Esophagus (tissue), 2 donors: ENCODE results near the gene ELMO1. TPM values are rescaled to one million over a fixed set of nuclear protein-coding genes. Genes with fewer than 3 reads are reported as not detected.

Experiments
- H3K27ac ChIP-seq, 2 donors: one replicate each; pipeline ENCODE4 v1.5.1; 2013; ENCODE audit warnings: low read depth in 2 of 2, mild to moderate bottlenecking in 2 of 2, inconsistent platforms in 1 of 2, low read length in 1 of 2, moderate library complexity in 1 of 2
- H3K27me3 ChIP-seq, 2 donors: one replicate each; pipeline ENCODE4 v1.6.1; 2013; ENCODE audit warnings: low read length in 2 of 2, control low read depth in 1 of 2, mild to moderate bottlenecking in 1 of 2; ENCODE audit not compliant: insufficient read depth in 2 of 2, control insufficient read depth in 1 of 2
- H3K36me3 ChIP-seq, 2 donors: one replicate each; pipeline ENCODE4 v1.6.1; 2013; ENCODE audit warnings: low read length in 1 of 2; ENCODE audit not compliant: control insufficient read depth in 2 of 2, insufficient read depth in 2 of 2
- H3K4me1 ChIP-seq, 2 donors: one replicate each; pipeline ENCODE4 v1.6.1; 2013; ENCODE audit warnings: low read length in 1 of 2; ENCODE audit not compliant: control insufficient read depth in 2 of 2, insufficient read depth in 2 of 2
- H3K4me3 ChIP-seq, 2 donors: one replicate each; pipeline ENCODE4 v1.5.1; 2013; ENCODE audit warnings: low read length in 2 of 2, mild to moderate bottlenecking in 2 of 2, low read depth in 1 of 2, moderate library complexity in 1 of 2
- H3K9me3 ChIP-seq, 2 donors: one replicate each; pipeline ENCODE4 v1.6.1; 2013; ENCODE audit warnings: mild to moderate bottlenecking in 2 of 2, low read depth in 1 of 2, low read length in 1 of 2, moderate library complexity in 1 of 2; ENCODE audit not compliant: control insufficient read depth in 2 of 2, insufficient read depth in 1 of 2
- WGBS, 2 donors: extraction: QIAGEN DNeasy Blood & Tissue Kit; methylation state at CpG; one replicate each; pipeline ENCODE4 v1.1.7; 2013; 5-methylcytosine and 5-hydroxymethylcytosine counted together
- polyA plus RNA-seq, 2 donors: library from polyadenylated mRNA; stranded (reverse); fragments of 200-250 nt; gene quantifications; one replicate each; pipeline ENCODE4 v1.2.3, GENCODE V29; 2013
- donor health status: healthy with polysubstance abuse.
- donor health status: Bipolar disorder and iron deficiency.

Gene ELMO1
- polyA plus RNA-seq, 2 donors: 1.5 to 2.9 TPM

DNA sequence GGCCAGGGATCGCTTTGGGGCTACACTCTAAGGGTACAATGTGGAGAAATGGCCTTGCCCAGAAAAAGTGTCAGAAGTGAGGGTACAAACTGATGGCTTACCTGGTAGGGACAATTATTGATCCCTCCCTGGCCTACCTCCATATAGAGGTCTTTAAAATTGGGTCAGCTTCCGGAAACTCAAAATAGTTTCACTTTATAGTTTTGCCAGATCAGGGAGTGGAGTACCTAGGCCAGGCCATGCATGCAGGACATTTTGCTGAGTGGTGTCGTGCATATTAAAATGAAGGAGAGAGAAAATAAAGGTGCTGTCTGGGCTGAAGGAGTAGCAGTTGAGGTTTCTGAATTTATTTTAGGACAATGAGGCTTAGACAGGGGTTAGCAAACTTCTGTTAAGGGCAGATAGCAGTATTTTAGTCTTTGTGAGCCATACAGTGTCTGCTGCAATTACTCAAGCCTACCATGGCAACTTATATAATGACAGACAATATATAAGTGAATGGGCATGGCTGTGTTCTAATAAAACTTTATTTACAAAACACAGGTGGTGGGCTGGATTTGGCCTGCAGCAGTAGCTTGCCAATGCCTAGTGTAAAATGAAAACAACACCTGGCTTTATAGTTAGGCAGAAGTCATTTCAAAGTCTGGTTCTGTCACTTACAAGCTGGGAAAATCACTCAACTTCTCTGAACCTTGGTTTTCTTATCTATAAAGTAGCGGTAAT lies 547.5 kb downstream of the ELMO1 start:
- Histone ChIP-seq H3K9me3 (no peaks in the 10 kb centered on the region), H3K27ac (no peak overlapping the region), H3K36me3 (no peaks in the 10 kb centered on the region), H3K27me3 (no peaks in the 10 kb centered on the region), H3K4me1 (no peaks in the 10 kb centered on the region), H3K4me3 (no peak overlapping the region)
- 93 to 98% methylated on average over 4 of the region's 4 CpGs for WGBS, 2 donors

- WGBS, 2 donors: 89 to 94% methylated on average over 5 of the region's 5 CpGs
These were observed 550.5 kb downstream of the ELMO1 start for GRCh38 chr7:36898186-36898585.

GRCh38 chr7:36896956-36897590 lies 551.6 kb downstream of the ELMO1 start:
- H3K9me3 ChIP-seq: peaks cover 0 to 2% of the 10 kb centered on the region in 2 donors
- peaks cover 0 to 3% of the 10 kb centered on the region in 2 donors for H3K4me1 ChIP-seq
- H3K36me3 ChIP-seq: no peaks in the 10 kb centered on the region
- H3K4me3 ChIP-seq: no peak overlapping the region
- no peak overlapping the region for H3K27ac ChIP-seq
- WGBS, 2 donors: 69 to 77% methylated on average over 4 of the region's 4 CpGs
- H3K27me3 ChIP-seq: no peaks in the 10 kb centered on the region

More at GRCh38 chr7:36898186-36898585, 550.5 kb downstream of the ELMO1 start:
- no peak overlapping the region for H3K4me3 ChIP-seq
- no peaks in the 10 kb centered on the region for H3K36me3 ChIP-seq
- H3K4me1 ChIP-seq: peaks cover 0 to 3% of the 10 kb centered on the region in 2 donors
- no peaks in the 10 kb centered on the region for H3K27me3 ChIP-seq
- peaks cover 0 to 2% of the 10 kb centered on the region in 2 donors for H3K9me3 ChIP-seq
- no peak overlapping the region for H3K27ac ChIP-seq

DNA sequence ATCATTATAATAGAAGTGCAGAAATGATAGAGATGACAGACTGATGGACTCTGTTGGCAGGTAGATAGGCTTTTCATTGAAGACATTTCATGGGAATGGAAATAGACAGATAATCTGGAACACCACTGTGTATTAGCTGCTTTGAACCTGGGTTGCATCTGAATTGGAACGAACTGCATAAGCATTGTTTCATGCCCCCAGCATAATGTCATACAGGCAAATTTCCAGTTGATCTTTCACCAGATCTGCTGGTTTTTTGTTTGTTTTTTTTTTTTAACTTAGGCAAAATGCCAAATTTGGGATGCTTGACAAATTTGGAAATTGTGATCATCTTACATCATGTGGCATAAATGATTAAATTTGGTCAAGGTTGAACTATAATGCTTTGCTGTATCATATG lies 552.2 kb downstream of the ELMO1 start:
- peaks cover 0 to 3% of the 10 kb centered on the region in 2 donors for H3K4me1 ChIP-seq
- no peaks in the 10 kb centered on the region for H3K27me3 ChIP-seq
- no peaks in the 10 kb centered on the region for H3K36me3 ChIP-seq
- WGBS, 2 donors: 53 to 83% methylated on average over 1 of the region's 1 CpG
- no peak overlapping the region for H3K27ac ChIP-seq
- no peak overlapping the region for H3K4me3 ChIP-seq
- peaks cover 0 to 2% of the 10 kb centered on the region in 2 donors for H3K9me3 ChIP-seq

DNA sequence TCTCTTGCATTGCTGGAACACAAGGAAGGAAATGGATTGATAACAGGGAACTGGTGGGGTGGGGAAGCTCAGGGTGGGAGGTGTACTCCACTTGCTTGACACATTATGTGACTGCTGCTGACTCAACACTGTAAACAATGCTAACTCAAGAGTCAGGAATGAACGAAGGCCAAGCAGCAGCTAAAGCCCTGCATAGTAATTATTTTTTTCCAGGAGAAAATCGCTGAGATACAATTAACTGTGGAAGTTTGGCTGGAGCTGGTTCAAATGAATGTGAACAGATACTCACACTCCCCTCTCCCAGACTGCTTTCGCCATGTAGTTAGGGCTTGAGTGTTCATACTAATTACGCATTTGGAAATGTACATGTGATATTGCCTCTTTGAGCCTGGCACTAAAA lies 553.5 kb downstream of the ELMO1 start:
- Histone ChIP-seq H3K27me3 (no peaks in the 10 kb centered on the region), H3K27ac (no peak overlapping the region), H3K4me1 (peaks cover 0 to 3% of the 10 kb centered on the region in 2 donors), H3K36me3 (no peaks in the 10 kb centered on the region), H3K4me3 (no peak overlapping the region), H3K9me3 (peaks cover 0 to 2% of the 10 kb centered on the region in 2 donors)
- 76 to 79% methylated on average over 4 of the region's 4 CpGs for WGBS, 2 donors

- no peak overlapping the region for H3K27ac ChIP-seq
- WGBS, 2 donors: 85 to 88% methylated on average over 1 of the region's 1 CpG
These were observed 554.5 kb downstream of the ELMO1 start for GRCh38 chr7:36894190-36894589.

GRCh38 chr7:36889182-36889581 lies 559.5 kb downstream of the ELMO1 start:
- H3K27me3 ChIP-seq: no peaks in the 10 kb centered on the region
- H3K36me3 ChIP-seq: peaks cover 0 to 2% of the 10 kb centered on the region in 2 donors
- H3K27ac ChIP-seq: no peak overlapping the region
- no peaks in the 10 kb centered on the region for H3K4me1 ChIP-seq
- H3K9me3 ChIP-seq: peaks cover 0 to 1% of the 10 kb centered on the region in 2 donors
- 48 to 75% methylated on average over 1 of the region's 1 CpG for WGBS, 2 donors
- no peak overlapping the region for H3K4me3 ChIP-seq

More at GRCh38 chr7:36894190-36894589, 554.5 kb downstream of the ELMO1 start:
- Histone ChIP-seq H3K4me1 (peaks cover 0 to 3% of the 10 kb centered on the region in 2 donors), H3K27me3 (no peaks in the 10 kb centered on the region), H3K9me3 (peaks cover 0 to 2% of the 10 kb centered on the region in 2 donors), H3K4me3 (no peak overlapping the region), H3K36me3 (no peaks in the 10 kb centered on the region)

DNA sequence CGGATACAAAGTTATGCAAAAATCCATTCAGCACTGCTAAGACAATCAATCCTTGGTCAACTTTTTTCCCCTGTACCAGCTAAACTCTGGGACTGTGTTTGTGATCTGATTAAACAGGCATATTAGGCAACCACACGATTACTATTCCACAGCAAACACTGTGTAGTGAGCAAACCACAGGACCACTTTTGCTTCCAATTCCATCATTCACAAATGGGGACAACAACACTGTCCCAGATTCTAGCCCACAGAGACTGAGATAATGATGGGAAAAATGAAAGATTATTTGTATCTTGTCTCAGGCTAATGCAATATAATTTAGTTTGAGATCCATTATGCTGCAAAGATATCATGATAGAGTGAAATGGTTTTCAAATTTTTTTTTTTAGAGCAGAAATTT lies 560.7 kb downstream of the ELMO1 start:
- peaks cover 0 to 2% of the 10 kb centered on the region in 2 donors for H3K36me3 ChIP-seq
- H3K27ac ChIP-seq: no peak overlapping the region
- H3K27me3 ChIP-seq: no peaks in the 10 kb centered on the region
- 63 to 80% methylated on average over 2 of the region's 2 CpGs for WGBS, 2 donors
- H3K9me3 ChIP-seq: no peaks in the 10 kb centered on the region
- no peaks in the 10 kb centered on the region for H3K4me1 ChIP-seq
- no peak overlapping the region for H3K4me3 ChIP-seq

DNA sequence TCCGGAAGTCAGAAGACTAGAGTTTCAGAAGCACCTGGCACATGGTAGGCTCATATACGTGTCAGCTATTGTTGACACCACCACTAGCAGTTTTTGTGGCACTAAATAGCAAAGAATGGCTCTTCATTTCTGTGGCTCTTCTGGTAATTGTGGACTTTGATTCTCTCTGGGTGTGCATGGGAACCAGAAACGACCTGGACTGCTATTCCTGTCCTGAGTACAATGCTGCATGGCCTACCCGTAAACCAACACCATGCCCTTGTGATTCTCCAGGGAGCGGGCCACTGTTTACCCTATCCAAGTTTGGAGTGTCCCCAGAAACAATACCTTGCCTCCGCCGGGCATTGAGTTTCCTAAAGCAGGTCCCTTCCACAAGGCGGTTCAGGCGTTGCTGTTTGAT lies 561.4 kb downstream of the ELMO1 start:
- no peak overlapping the region for H3K4me3 ChIP-seq
- 85 to 87% methylated on average over 9 of the region's 9 CpGs for WGBS, 2 donors

More for the DNA sequence above, 561.4 kb downstream of the ELMO1 start:
- Histone ChIP-seq H3K4me1 (no peaks in the 10 kb centered on the region), H3K27me3 (no peaks in the 10 kb centered on the region), H3K27ac (no peak overlapping the region), H3K36me3 (peaks cover 0 to 2% of the 10 kb centered on the region in 2 donors), H3K9me3 (no peaks in the 10 kb centered on the region)
